HepG2 (cell line): ENCODE measurements around the gene MYLK. TPM values are rescaled to one million over a fixed set of nuclear protein-coding genes. Genes with fewer than 3 reads are reported as not detected.

ENCODE experiments used
- ARNT ChIP-seq: fragments of 450-650 bp; IDR thresholded peaks from 2 replicates; pipeline ENCODE4 v1.6.1; 2017
- CCAR2 ChIP-seq: fragments of 200-400 bp; formaldehyde crosslinking; optimal IDR thresholded peaks from 2 replicates; pipeline ENCODE3; 2018; ENCODE audit warnings: low read depth, mild to moderate bottlenecking, low read length, moderate library complexity
- FOXA1 ChIP-seq, 2 experiments: fragments of 450-650 bp in 1 of 2; sonication (generic) in 1 of 2; formaldehyde crosslinking in 1 of 2; IDR thresholded peaks; 2 replicates each; pipeline versions ENCODE4 v1.4.0 to v1.6.1; 2016 to 2020; ENCODE audit warnings: missing genetic modification reagents in 1 of 2
- MED1 ChIP-seq: sonication (generic); formaldehyde crosslinking; IDR thresholded peaks from 2 replicates; pipeline ENCODE4 v1.4.0; 2020; ENCODE audit warnings: missing genetic modification reagents
- SAP130 ChIP-seq: IDR thresholded peaks from 2 replicates; pipeline ENCODE4 v1.6.1; 2016; ENCODE audit warnings: low read depth
- SIX1 ChIP-seq: sonication (generic); formaldehyde crosslinking; IDR thresholded peaks from 2 replicates; pipeline ENCODE4 v1.4.0; 2020; ENCODE audit warnings: missing genetic modification reagents, borderline replicate concordance
- ZBTB38 ChIP-seq: sonication (generic); formaldehyde crosslinking; IDR thresholded peaks from 2 replicates; pipeline ENCODE4 v1.5.1; 2020; ENCODE audit warnings: mild to moderate bottlenecking, missing genetic modification reagents
- ZFP90 ChIP-seq: sonication (generic); formaldehyde crosslinking; IDR thresholded peaks from 2 replicates; pipeline ENCODE4 v1.8.0; 2022; ENCODE audit warnings: missing genetic modification reagents, mild to moderate bottlenecking, inconsistent platforms, borderline replicate concordance
- ZMYM4 ChIP-seq: sonication (generic); formaldehyde crosslinking; IDR thresholded peaks from 2 replicates; pipeline ENCODE4 v1.8.1; 2023; ENCODE audit warnings: mild to moderate bottlenecking, missing genetic modification reagents
- ZNF12 ChIP-seq: sonication (generic); formaldehyde crosslinking; IDR thresholded peaks from 2 replicates; pipeline ENCODE4 v1.5.0; 2020; ENCODE audit warnings: missing genetic modification reagents
- ZNF263 ChIP-seq: sonication (generic); formaldehyde crosslinking; IDR thresholded peaks from 2 replicates; pipeline ENCODE4 v1.4.0; 2020; ENCODE audit warnings: missing genetic modification reagents
- ZNF747 ChIP-seq: sonication (generic); formaldehyde crosslinking; IDR thresholded peaks from 2 replicates; pipeline ENCODE4 v1.8.1; 2023; ENCODE audit warnings: missing genetic modification reagents, mild to moderate bottlenecking, borderline replicate concordance
- ZNF883 ChIP-seq: sonication (generic); formaldehyde crosslinking; IDR thresholded peaks from 2 replicates; pipeline ENCODE4 v1.5.1; 2020; ENCODE audit warnings: mild to moderate bottlenecking, missing genetic modification reagents; ENCODE audit errors: not compliant biosample characterization
- polyA plus RNA-seq, 8 experiments: library from polyadenylated mRNA; depleted of rRNA in 3 of 8; stranded (reverse) in 7 of 8; unstranded in 1 of 8; fragments of >200 nt; fragmentation: Illumina TruSeq in 4 of 8; extraction: Trizol in 4 of 8; gene quantifications; 2 replicates each; pipeline versions ENCODE4 v1.2.1 to v1.2.3, GENCODE V29; 2011 to 2016; ENCODE audit warnings: low read depth in 4 of 8, missing spikeins in 1 of 8, mixed read lengths in 1 of 8; ENCODE audit not compliant: insufficient read depth in 1 of 8
- total RNA-seq, 5 experiments: library from RNA; depleted of rRNA; stranded (reverse); fragments of >200 nt; fragmentation: Illumina TruSeq; extraction: Trizol; gene quantifications; 2 replicates each; pipeline ENCODE4 v1.2.3, GENCODE V29; 2016; ENCODE audit warnings: low read depth in 1 of 5
- TF ChIP-seq, protein P1 (sequence below): sonication (generic); formaldehyde crosslinking; IDR thresholded peaks from 2 replicates; pipeline ENCODE4 v1.8.0; 2022; ENCODE audit warnings: missing genetic modification reagents, mild to moderate bottlenecking, inconsistent platforms, borderline replicate concordance
- TF ChIP-seq, protein P2 (sequence below): sonication (generic); formaldehyde crosslinking; IDR thresholded peaks from 2 replicates; pipeline ENCODE4 v1.8.0; 2022; ENCODE audit warnings: mild to moderate bottlenecking, missing genetic modification reagents, borderline replicate concordance
- TF ChIP-seq, protein P3 (sequence below): IDR thresholded peaks from 2 replicates; pipeline ENCODE4 v1.6.1; 2016; ENCODE audit warnings: mild to moderate bottlenecking
- TF ChIP-seq, protein P4 (sequence below): sonication (generic); formaldehyde crosslinking; IDR thresholded peaks from 2 replicates; pipeline ENCODE4 v1.8.0; 2022; ENCODE audit warnings: mild to moderate bottlenecking, missing genetic modification reagents, moderate library complexity
- TF ChIP-seq, protein P5 (sequence below): sonication (generic); formaldehyde crosslinking; IDR thresholded peaks from 2 replicates; pipeline ENCODE4 v1.5.0; 2020; ENCODE audit warnings: missing genetic modification reagents
- TF ChIP-seq, protein P6 (sequence below): sonication (generic); formaldehyde crosslinking; IDR thresholded peaks from 2 replicates; pipeline ENCODE4 v1.4.0; 2020; ENCODE audit warnings: missing genetic modification reagents
- TF ChIP-seq, protein P7 (sequence below): sonication (generic); formaldehyde crosslinking; IDR thresholded peaks from 2 replicates; pipeline ENCODE4 v1.5.0; 2020; ENCODE audit warnings: missing genetic modification reagents
- TF ChIP-seq, protein P8 (sequence below): sonication (generic); formaldehyde crosslinking; IDR thresholded peaks from 2 replicates; pipeline ENCODE4 v1.4.0; 2020; ENCODE audit warnings: missing genetic modification reagents

The MYLK gene
- total and polyA plus RNA-seq, 2 of the 13 experiments (the other 11 are each of a cell fraction or from before 2014, with no cell fraction given), result 10.6 to 34.9 TPM

DNA sequence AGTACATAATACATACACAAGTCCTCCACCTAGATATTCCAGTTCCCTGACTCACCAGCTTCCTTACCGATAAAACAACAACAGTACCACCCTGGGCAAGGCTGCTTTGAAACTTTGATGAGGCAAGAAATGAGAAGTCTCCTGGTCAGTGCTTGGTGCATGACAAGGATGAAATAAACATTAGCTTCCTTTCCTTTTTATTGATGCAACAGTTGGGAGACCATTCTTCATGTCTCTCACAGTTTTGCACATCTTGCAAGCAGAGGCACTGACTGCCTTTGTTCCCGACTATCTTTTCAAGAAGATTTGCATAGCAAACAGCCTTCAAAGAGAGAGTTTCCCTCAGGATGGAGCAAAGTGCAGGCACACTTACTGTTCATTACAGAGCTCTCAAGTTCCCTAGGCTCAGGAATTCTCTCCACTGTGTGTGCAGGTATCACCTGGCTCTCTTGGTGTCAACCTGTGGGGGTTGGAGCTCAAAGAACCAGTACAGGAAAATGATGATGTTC, 65.2 kb downstream of the MYLK start (continued):
- no peak for TF ChIP-seq FOXA1 (IDR thresholded peaks at IDR 0.05)
- TF ChIP-seq FOXA1 (CRISPR knock-in tag; IDR thresholded peaks at IDR 0.05), result peak; percentile 63; the same call in 1 of the 2 replicates
- no peak for TF ChIP-seq SIX1 (CRISPR knock-in tag)
- TF ChIP-seq ZNF747 (CRISPR knock-in tag), result no peak
- TF ChIP-seq MED1, result no peak
- TF ChIP-seq, protein P1, sequence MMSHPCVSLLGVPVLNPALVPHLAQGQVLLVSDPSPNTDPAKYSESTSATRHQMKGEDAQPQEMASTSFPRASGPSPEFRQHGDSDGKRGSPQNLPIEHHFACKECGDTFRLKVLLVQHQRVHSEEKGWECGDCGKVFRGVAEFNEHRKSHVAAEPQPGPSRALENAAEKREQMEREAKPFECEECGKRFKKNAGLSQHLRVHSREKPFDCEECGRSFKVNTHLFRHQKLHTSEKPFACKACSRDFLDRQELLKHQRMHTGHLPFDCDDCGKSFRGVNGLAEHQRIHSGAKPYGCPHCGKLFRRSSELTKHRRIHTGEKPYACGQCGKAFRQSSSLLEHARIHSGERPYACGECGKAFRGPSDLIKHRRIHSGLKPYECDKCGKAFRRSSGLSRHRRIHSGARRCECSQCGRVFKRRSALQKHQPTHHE (CRISPR knock-in tag), result no peak
- no peak for TF ChIP-seq ZNF263 (CRISPR knock-in tag)
- TF ChIP-seq ZFP90, result no peak
- TF ChIP-seq, protein P2, sequence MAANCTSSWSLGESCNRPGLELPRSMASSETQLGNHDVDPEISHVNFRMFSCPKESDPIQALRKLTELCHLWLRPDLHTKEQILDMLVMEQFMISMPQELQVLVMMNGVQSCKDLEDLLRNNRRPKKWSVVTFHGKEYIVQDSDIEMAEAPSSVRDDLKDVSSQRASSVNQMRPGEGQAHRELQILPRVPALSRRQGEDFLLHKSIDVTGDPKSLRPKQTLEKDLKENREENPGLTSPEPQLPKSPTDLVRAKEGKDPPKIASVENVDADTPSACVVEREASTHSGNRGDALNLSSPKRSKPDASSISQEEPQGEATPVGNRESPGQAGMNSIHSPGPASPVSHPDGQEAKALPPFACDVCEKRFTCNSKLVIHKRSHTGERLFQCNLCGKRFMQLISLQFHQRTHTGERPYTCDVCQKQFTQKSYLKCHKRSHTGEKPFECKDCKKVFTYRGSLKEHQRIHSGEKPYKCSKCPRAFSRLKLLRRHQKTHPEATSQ (CRISPR knock-in tag), result no peak
- no peak for TF ChIP-seq ARNT
- TF ChIP-seq, protein P3, sequence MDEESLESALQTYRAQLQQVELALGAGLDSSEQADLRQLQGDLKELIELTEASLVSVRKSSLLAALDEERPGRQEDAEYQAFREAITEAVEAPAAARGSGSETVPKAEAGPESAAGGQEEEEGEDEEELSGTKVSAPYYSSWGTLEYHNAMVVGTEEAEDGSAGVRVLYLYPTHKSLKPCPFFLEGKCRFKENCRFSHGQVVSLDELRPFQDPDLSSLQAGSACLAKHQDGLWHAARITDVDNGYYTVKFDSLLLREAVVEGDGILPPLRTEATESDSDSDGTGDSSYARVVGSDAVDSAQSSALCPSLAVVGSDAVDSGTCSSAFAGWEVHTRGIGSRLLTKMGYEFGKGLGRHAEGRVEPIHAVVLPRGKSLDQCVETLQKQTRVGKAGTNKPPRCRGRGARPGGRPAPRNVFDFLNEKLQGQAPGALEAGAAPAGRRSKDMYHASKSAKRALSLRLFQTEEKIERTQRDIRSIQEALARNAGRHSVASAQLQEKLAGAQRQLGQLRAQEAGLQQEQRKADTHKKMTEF (CRISPR knock-in tag), result no peak
- TF ChIP-seq, protein P4, sequence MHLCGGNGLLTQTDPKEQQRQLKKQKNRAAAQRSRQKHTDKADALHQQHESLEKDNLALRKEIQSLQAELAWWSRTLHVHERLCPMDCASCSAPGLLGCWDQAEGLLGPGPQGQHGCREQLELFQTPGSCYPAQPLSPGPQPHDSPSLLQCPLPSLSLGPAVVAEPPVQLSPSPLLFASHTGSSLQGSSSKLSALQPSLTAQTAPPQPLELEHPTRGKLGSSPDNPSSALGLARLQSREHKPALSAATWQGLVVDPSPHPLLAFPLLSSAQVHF (CRISPR knock-in tag), result no peak
- no peak for TF ChIP-seq ZNF883 (CRISPR knock-in tag)
- TF ChIP-seq, protein P5, sequence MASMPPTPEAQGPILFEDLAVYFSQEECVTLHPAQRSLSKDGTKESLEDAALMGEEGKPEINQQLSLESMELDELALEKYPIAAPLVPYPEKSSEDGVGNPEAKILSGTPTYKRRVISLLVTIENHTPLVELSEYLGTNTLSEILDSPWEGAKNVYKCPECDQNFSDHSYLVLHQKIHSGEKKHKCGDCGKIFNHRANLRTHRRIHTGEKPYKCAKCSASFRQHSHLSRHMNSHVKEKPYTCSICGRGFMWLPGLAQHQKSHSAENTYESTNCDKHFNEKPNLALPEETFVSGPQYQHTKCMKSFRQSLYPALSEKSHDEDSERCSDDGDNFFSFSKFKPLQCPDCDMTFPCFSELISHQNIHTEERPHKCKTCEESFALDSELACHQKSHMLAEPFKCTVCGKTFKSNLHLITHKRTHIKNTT (CRISPR knock-in tag), result no peak
- TF ChIP-seq CCAR2, result no peak
- TF ChIP-seq, protein P6, sequence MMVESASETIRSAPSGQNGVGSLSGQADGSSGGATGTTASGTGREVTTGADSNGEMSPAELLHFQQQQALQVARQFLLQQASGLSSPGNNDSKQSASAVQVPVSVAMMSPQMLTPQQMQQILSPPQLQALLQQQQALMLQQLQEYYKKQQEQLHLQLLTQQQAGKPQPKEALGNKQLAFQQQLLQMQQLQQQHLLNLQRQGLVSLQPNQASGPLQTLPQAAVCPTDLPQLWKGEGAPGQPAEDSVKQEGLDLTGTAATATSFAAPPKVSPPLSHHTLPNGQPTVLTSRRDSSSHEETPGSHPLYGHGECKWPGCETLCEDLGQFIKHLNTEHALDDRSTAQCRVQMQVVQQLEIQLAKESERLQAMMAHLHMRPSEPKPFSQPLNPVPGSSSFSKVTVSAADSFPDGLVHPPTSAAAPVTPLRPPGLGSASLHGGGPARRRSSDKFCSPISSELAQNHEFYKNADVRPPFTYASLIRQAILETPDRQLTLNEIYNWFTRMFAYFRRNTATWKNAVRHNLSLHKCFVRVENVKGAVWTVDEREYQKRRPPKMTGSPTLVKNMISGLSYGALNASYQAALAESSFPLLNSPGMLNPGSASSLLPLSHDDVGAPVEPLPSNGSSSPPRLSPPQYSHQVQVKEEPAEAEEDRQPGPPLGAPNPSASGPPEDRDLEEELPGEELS (CRISPR knock-in tag), result no peak
- peak; percentile 57; the same call in 1 of the 2 replicates for TF ChIP-seq ZMYM4 (CRISPR knock-in tag)
- 0 out of 2 replicates have a peak, but pooled peaks have one; percentile 15 for TF ChIP-seq SAP130 (CRISPR knock-in tag)
- TF ChIP-seq, protein P7, sequence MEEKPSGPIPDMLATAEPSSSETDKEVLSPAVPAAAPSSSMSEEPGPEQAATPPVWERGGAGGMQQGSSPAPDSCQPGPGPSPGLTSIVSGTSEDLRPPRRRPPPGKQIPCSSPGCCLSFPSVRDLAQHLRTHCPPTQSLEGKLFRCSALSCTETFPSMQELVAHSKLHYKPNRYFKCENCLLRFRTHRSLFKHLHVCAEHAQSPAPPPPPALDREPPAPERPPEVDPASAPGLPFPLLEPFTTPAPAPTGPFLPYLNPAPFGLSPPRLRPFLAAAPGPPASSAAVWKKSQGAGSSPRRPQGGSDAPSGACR (CRISPR knock-in tag), result no peak
- TF ChIP-seq, protein P8, sequence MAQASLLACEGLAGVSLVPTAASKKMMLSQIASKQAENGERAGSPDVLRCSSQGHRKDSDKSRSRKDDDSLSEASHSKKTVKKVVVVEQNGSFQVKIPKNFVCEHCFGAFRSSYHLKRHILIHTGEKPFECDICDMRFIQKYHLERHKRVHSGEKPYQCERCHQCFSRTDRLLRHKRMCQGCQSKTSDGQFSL (CRISPR knock-in tag), result no peak
- TF ChIP-seq ZNF12 (CRISPR knock-in tag), result no peak
- TF ChIP-seq ZBTB38, result no peak
